Measurements from ENCODE around the gene PDE1A. TPM values are rescaled to one million over a fixed set of nuclear protein-coding genes. Genes with fewer than 3 reads are reported as not detected.

Gene PDE1A
- total RNA-seq, 4 donors from 2014 or later, result 9.2 to 11.0 (median 10.1) TPM

- TF ChIP-seq, protein P1, sequence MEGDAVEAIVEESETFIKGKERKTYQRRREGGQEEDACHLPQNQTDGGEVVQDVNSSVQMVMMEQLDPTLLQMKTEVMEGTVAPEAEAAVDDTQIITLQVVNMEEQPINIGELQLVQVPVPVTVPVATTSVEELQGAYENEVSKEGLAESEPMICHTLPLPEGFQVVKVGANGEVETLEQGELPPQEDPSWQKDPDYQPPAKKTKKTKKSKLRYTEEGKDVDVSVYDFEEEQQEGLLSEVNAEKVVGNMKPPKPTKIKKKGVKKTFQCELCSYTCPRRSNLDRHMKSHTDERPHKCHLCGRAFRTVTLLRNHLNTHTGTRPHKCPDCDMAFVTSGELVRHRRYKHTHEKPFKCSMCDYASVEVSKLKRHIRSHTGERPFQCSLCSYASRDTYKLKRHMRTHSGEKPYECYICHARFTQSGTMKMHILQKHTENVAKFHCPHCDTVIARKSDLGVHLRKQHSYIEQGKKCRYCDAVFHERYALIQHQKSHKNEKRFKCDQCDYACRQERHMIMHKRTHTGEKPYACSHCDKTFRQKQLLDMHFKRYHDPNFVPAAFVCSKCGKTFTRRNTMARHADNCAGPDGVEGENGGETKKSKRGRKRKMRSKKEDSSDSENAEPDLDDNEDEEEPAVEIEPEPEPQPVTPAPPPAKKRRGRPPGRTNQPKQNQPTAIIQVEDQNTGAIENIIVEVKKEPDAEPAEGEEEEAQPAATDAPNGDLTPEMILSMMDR (IDR thresholded peaks at IDR 0.05; ENCODE audit: low read depth), result no peak
Observed at GRCh38 chr2:182291296-182291695, 135.5 kb downstream of the PDE1A start.

DNA sequence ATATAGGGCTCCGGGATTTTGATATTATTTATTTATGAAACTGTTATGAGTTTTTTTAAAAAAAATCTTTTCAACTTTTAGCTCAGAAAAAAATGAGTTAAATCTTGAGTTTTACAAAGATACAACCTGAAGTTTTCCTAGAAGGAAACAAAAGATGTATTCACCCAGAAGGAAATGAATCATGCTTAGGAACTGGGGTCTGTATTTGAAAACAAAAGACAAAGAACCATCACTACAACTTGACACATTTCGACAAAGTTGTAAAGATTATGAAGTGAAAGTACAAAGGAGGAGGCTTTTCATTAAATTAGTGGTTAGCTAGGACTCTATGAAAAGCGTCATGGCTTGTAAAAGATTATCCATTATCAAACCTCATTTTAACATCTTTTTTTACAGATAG lies 143.3 kb downstream of the PDE1A start:
- TF ChIP-seq, protein P1 (IDR thresholded peaks at IDR 0.05; ENCODE audit: low read depth), result no peak

DNA sequence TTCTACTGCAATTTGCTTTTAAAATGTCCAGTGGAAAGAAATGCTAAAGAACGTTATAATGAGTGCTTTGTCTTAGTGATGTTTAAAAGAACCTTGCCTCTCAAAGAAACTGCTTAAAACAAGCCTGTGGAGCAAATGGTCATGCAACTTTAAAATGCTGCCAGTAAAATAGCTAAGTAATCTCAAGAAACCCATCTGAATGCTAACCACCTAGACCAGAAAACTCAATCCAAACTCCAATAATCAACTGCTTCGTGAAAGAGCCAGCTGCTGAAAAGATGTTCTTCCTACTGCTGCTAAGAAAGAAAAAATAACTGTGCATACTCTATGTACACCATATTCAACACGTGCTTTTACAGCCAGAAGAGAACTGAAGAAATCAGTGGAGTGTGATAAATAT lies 145.6 kb downstream of the PDE1A start:
- TF ChIP-seq, protein P1 (IDR thresholded peaks at IDR 0.05; ENCODE audit: low read depth), result no peak

GRCh38 chr2:182280118-182280517 lies 146.7 kb downstream of the PDE1A start:
- TF ChIP-seq, protein P1 (IDR thresholded peaks at IDR 0.05; ENCODE audit: low read depth), result no peak

GRCh38 chr2:182267971-182268370 lies 158.9 kb downstream of the PDE1A start:
- TF ChIP-seq, protein P1 (IDR thresholded peaks at IDR 0.05; ENCODE audit: low read depth), result no peak

- TF ChIP-seq, protein P1 (IDR thresholded peaks at IDR 0.05; ENCODE audit: low read depth), result no peak
Observed at GRCh38 chr2:182266909-182267308, 159.9 kb downstream of the PDE1A start.

DNA sequence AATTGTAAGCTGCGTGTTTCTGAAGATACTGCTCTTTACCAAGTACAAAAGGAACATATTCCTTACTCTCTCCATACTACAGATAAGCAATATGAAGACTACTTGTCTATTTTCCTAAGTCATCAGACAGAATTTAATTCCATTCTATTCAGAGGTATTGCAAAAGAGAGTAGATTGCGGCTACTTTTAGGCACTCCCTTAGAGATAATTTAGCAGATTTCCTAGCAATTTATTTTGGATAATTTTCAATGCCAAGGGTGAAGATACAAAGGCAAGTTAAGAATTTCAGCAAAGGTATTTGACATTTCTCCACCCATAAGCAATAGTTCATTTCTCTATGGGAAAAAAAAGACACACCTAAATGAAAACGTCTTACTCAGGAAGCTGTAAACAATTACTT lies 161.1 kb downstream of the PDE1A start:
- TF ChIP-seq, protein P1 (IDR thresholded peaks at IDR 0.05; ENCODE audit: low read depth), result no peak

Data from subcutaneous adipose tissue (tissue), 4 donors.